ENCODE measurements around the gene TRIM24.

TRIM24 gene

GRCh38 chr7:138538997-138539644 is 79.1 kb downstream of the TRIM24 start:
- no peak for DNase-seq (ENCODE audit: low spot score)

GRCh38 chr7:138542183-138542582 is 82.1 kb downstream of the TRIM24 start:
- no peak for DNase-seq (ENCODE audit: low spot score)

GRCh38 chr7:138543739-138544138 is 83.7 kb downstream of the TRIM24 start:
- no peak for DNase-seq (ENCODE audit: low spot score)

GRCh38 chr7:138545123-138545522 is 85.1 kb downstream of the TRIM24 start:
- no peak for DNase-seq (ENCODE audit: low spot score)

- no peak for DNase-seq (ENCODE audit: low spot score)
Observed at GRCh38 chr7:138546064-138546619, 86.1 kb downstream of the TRIM24 start.

GRCh38 chr7:138546829-138547228 is 86.8 kb downstream of the TRIM24 start:
- DNase-seq (ENCODE audit: low spot score) = no peak

- no peak for DNase-seq (ENCODE audit: low spot score)
Observed at GRCh38 chr7:138549082-138549481, 89.0 kb downstream of the TRIM24 start.

- no peak for DNase-seq (ENCODE audit: low spot score)
Observed at GRCh38 chr7:138550337-138550736, 90.3 kb downstream of the TRIM24 start.

GRCh38 chr7:138551102-138551501 is 91.0 kb downstream of the TRIM24 start:
- no peak for DNase-seq (ENCODE audit: low spot score)

- DNase-seq (ENCODE audit: low spot score) = no peak
Observed at GRCh38 chr7:138553805-138554204, 93.7 kb downstream of the TRIM24 start.

GRCh38 chr7:138554674-138555073 is 94.6 kb downstream of the TRIM24 start:
- no peak for DNase-seq (ENCODE audit: low spot score)

- DNase-seq (ENCODE audit: low spot score) = no peak
Observed at GRCh38 chr7:138555684-138556083, 95.6 kb downstream of the TRIM24 start.

- no peak for DNase-seq (ENCODE audit: low spot score)
Observed at GRCh38 chr7:138556771-138557484, 96.9 kb downstream of the TRIM24 start.

GRCh38 chr7:138559448-138559847 is 99.4 kb downstream of the TRIM24 start:
- no peak for DNase-seq (ENCODE audit: low spot score)

GRCh38 chr7:138563808-138564207 is 103.7 kb downstream of the TRIM24 start:
- no peak for DNase-seq (ENCODE audit: low spot score)

GRCh38 chr7:138564365-138564764 is 104.3 kb downstream of the TRIM24 start:
- DNase-seq (ENCODE audit: low spot score) = no peak

- DNase-seq (ENCODE audit: low spot score) = no peak
Observed at GRCh38 chr7:138565071-138565450, 105.0 kb downstream of the TRIM24 start.

- DNase-seq (ENCODE audit: low spot score) = no peak
Observed at GRCh38 chr7:138565451-138566114, 105.5 kb downstream of the TRIM24 start.

- no peak for DNase-seq (ENCODE audit: low spot score)
Observed at GRCh38 chr7:138568655-138569054, 108.6 kb downstream of the TRIM24 start.

GRCh38 chr7:138569418-138569817 is 109.4 kb downstream of the TRIM24 start:
- no peak for DNase-seq (ENCODE audit: low spot score)

- DNase-seq (ENCODE audit: low spot score) = no peak
Observed at GRCh38 chr7:138570715-138571114, 110.7 kb downstream of the TRIM24 start.

GRCh38 chr7:138573741-138574140 is 113.7 kb downstream of the TRIM24 start:
- no peak for DNase-seq (ENCODE audit: low spot score)

GRCh38 chr7:138575897-138576428 is 115.9 kb downstream of the TRIM24 start:
- DNase-seq (ENCODE audit: low spot score) = no peak
